Central memory CD8-positive, alpha-beta T cell (primary cell): Measurements from ENCODE around the gene GALNT12.
A peak's percentile ranks its signal among the peaks of the same experiment; 100 is the strongest.

ENCODE experiments used
- ATAC-seq: fragments of 150-1000 bp; cut with Tn5 transposase; replicated peaks from 2 replicates; pipeline ENCODE4 v1.10.0; 2022; ENCODE audit warnings: mild to moderate bottlenecking, moderate FRiP score, moderate number of reproducible peaks; ENCODE audit not compliant: poor library complexity, severe bottlenecking; ENCODE audit errors: extremely low read depth
- DNase-seq, 2 donors: peaks; one replicate each; pipeline ENCODE4 v3.0.0; 2021; ENCODE audit warnings: low spot score in 2 of 2
- H3K27ac Mint-ChIP-seq: one replicate; pipeline ENCODE4 v1.8.0; 2022; ENCODE audit warnings: low read depth, mild to moderate bottlenecking, moderate library complexity, mixed read lengths
- H3K27me3 Mint-ChIP-seq: one replicate; pipeline ENCODE4 v1.8.0; 2022; ENCODE audit warnings: mixed read lengths
- H3K36me3 Mint-ChIP-seq: one replicate; pipeline ENCODE4 v1.8.0; 2022; ENCODE audit warnings: mild to moderate bottlenecking, moderate library complexity, mixed read lengths; ENCODE audit not compliant: insufficient read depth
- H3K4me1 Mint-ChIP-seq: one replicate; pipeline ENCODE4 v1.8.0; 2022; ENCODE audit warnings: mixed read lengths
- H3K4me3 Mint-ChIP-seq: one replicate; pipeline ENCODE4 v1.8.0; 2022; ENCODE audit warnings: mild to moderate bottlenecking, moderate library complexity, mixed read lengths
- H3K9me3 Mint-ChIP-seq: one replicate; pipeline ENCODE4 v1.8.0; 2022; ENCODE audit warnings: mixed read lengths

The GALNT12 gene

DNA sequence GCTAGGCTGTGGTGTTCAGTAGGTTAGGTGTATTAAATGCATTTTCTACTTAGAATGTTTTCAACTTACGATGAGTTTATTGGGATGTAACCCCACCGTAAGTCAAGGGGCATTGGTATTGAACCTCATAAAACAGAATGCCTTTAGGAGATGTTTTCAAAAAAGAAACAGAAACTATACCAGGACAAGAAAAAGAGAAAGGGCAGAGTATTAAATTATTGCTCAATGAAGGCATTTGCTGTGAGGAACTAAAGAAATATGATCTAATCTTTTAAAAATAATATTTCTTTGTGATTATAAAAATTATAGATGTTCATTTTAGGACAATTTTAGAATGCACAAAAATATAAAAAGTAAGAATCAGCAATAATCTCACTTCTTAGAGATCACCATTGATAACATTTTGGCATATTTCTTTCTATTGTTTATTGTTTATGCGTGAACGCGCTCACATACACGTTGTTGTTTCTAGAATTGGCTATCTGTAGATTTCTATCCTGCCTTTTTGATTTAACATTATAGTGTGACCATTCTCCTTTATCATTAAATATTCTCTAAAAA lies 8.0 kb downstream of the GALNT12 start:
- Mint-ChIP-seq H3K27ac (no peak overlapping the region), H3K9me3 (no peaks in the 10 kb centered on the region), H3K27me3 (no peaks in the 10 kb centered on the region), H3K4me1 (no peaks in the 10 kb centered on the region), H3K36me3 (peaks cover 2% of the 10 kb centered on the region), H3K4me3 (no peak overlapping the region)
- ATAC-seq: no peak
- DNase-seq: no peak

DNA sequence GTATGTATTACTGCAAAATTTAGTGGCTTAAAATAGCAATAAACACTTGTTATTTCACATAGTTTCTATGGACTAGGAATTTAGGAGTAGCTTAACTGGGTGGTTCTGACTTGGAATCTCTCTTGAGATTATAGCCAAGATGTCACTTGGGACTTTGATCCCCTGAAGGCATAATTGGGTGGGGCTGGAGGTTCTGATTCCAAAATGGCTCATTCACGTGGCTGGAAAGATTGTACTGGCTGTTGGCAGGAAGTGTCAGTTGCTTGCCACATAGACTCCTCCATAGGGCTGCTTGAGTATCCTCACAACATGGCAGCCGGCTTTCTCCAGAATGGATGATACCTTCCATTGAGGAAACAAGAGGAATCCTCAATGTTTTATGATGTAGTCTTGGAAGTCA lies 11.3 kb downstream of the GALNT12 start:
- ATAC-seq: no peak
- H3K27me3 Mint-ChIP-seq: no peaks in the 10 kb centered on the region

DNA sequence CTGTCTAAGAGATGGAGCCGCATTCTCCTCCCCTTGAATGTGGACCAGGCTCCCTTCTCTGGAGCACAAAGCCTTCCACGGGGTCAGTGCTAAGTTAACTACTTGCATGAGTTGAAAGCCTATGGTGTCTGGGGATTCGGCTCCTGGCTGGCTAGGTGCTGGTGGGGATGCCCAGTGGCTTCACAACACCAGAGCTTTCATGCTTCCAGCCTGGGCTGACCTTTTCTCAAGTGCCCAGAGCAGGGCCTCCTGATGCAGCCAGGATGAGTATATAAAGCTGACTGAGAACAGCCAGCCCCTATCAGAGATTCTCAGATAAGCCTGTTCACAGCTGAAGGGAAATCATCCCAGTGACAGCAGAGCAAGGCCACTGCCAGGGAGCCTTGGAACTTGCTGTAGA lies 11.8 kb downstream of the GALNT12 start:
- no peaks in the 10 kb centered on the region for H3K36me3 Mint-ChIP-seq
- H3K27ac Mint-ChIP-seq: no peak overlapping the region
- H3K9me3 Mint-ChIP-seq: no peaks in the 10 kb centered on the region
- ATAC-seq (no peak), DNase-seq (no peak)
- H3K27me3 Mint-ChIP-seq: no peaks in the 10 kb centered on the region
- peaks cover 18% of the 10 kb centered on the region for H3K4me1 Mint-ChIP-seq
- no peak overlapping the region for H3K4me3 Mint-ChIP-seq

More for the DNA sequence above, 11.3 kb downstream of the GALNT12 start:
- Mint-ChIP-seq H3K27ac (no peak overlapping the region), H3K9me3 (no peaks in the 10 kb centered on the region), H3K36me3 (no peaks in the 10 kb centered on the region), H3K4me1 (peaks cover 18% of the 10 kb centered on the region), H3K4me3 (no peak overlapping the region)
- DNase-seq: no peak

DNA sequence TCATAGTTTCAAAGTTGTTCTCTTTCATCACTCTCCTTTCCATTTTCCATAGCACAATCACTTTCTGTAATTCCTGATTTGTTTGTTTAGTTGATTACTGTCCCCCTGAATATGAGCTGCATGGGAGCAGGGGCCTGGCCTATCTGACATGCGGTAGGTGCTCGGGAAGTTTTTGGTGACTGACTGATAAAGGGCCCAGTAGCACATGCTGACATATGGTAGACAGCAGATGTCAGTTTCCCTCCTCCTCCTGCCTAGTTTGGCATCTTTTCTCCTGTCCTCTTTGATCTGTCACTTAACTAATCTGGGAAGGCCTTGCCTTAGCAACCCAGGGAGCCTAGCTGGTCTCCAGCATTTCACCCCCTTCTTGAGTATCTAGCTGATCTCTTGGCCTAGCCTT lies 14.4 kb downstream of the GALNT12 start:
- Mint-ChIP-seq H3K4me3 (no peak overlapping the region), H3K9me3 (no peaks in the 10 kb centered on the region), H3K27me3 (no peaks in the 10 kb centered on the region), H3K27ac (no peak overlapping the region), H3K4me1 (peaks cover 18% of the 10 kb centered on the region), H3K36me3 (peaks cover 3% of the 10 kb centered on the region)
- DNase-seq (no peak), ATAC-seq (no peak)

DNA sequence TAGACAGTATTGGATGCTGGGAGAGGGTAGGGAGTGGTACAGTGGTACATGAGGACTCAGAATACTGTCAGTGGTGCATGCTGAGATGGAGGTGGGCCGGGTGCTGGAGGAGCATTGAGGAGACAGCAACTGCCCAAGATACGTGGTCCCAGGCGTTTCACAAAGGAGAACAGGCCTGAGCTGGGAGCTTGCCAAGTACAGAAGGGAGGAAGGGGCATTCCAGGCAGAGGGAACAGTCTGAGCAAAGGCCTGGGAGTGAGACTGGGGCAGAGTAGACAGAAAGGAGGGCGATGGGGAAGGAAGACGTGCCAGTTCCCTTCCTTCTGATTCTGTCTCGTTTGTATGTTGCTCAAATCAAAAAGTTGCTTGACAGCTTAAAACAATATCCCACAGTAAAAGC lies 15.2 kb downstream of the GALNT12 start:
- H3K4me3 Mint-ChIP-seq: no peak overlapping the region
- peaks cover 18% of the 10 kb centered on the region for H3K4me1 Mint-ChIP-seq
- ATAC-seq (no peak), DNase-seq (no peak)
- no peaks in the 10 kb centered on the region for H3K27me3 Mint-ChIP-seq
- H3K9me3 Mint-ChIP-seq: no peaks in the 10 kb centered on the region
- peaks cover 4% of the 10 kb centered on the region for H3K36me3 Mint-ChIP-seq
- peak overlapping the region; percentile 61 for H3K27ac Mint-ChIP-seq

DNA sequence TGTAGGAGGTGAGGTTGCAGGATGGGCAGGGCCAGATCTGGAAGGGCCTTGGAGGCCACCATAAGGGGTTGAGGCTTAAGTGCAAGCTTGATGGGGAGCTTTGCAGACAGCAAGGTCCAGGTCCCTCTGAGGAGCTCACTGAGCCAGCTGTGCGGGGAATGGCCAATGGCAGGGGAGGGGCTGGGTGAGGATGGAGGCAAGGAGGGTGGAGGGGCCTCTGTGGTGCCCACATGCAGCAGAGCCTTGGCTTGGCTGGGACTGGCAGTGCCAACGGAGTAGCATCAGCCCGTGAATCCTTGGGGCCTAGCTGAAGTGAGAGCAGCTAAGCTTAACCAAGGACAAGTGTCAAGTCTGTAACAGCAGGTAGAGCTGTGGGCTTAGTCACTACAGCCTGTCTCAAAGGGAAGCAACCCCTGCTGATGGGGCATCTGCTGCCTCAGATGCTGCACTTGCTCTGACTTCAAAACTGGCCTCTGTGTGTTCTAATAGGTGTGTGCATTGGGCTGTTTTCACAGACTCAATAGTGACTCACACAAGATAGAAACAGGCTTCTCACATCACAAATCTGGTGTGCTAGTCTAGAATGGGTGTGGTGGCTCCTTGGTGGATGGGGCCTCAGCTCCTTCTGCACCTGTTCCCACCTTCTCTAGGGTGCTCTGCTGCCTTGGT lies 16.3 kb downstream of the GALNT12 start:
- H3K4me1 Mint-ChIP-seq: peaks cover 18% of the 10 kb centered on the region
- no peak overlapping the region for H3K4me3 Mint-ChIP-seq
- ATAC-seq (no peak), DNase-seq (no peak)
- no peaks in the 10 kb centered on the region for H3K27me3 Mint-ChIP-seq
- H3K9me3 Mint-ChIP-seq: no peaks in the 10 kb centered on the region
- H3K27ac Mint-ChIP-seq: no peak overlapping the region
- H3K36me3 Mint-ChIP-seq: peaks cover 4% of the 10 kb centered on the region

DNA sequence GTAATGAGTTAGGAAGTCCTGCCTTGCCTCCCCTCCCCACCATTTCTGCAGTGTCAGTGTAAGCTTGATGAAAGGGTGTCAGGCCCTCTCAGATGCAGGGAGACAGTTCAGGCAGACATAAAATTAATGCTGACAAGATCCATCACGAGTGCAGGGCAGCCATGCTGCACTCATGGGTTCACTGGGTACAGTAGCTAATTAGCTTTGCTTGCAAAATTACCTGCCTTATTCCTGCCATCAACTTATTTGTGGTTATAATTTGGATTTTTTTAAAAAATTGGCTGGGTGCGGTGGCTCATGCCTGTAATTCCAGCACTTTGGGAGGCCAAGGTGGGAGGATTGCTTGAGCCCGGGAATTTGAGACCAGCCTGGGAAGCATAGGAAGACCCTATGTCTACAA lies 17.9 kb downstream of the GALNT12 start:
- ATAC-seq (no peak), DNase-seq (no peak)
- H3K9me3 Mint-ChIP-seq: no peaks in the 10 kb centered on the region
- no peaks in the 10 kb centered on the region for H3K27me3 Mint-ChIP-seq
- H3K4me3 Mint-ChIP-seq: no peak overlapping the region
- peaks cover 4% of the 10 kb centered on the region for H3K36me3 Mint-ChIP-seq
- peaks cover 18% of the 10 kb centered on the region for H3K4me1 Mint-ChIP-seq
- H3K27ac Mint-ChIP-seq: no peak overlapping the region

DNA sequence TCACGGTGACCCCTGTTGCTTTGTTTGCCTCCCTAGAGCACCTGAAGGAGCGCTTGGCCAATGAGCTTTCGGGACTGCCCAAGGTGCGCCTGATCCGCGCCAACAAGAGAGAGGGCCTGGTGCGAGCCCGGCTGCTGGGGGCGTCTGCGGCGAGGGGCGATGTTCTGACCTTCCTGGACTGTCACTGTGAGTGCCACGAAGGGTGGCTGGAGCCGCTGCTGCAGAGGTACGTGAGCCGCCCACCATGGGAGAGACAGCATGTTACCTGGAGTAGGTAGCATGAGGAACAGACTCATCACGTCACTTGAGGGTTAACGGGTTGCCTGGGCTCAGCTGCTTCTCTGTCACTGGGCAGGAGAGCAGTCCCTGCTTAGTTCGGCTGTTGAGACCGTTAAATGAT lies 19.2 kb downstream of the GALNT12 start:
- Mint-ChIP-seq H3K27me3 (no peaks in the 10 kb centered on the region), H3K4me1 (peaks cover 16% of the 10 kb centered on the region), H3K4me3 (no peak overlapping the region), H3K27ac (no peak overlapping the region), H3K36me3 (peaks cover 9% of the 10 kb centered on the region), H3K9me3 (no peaks in the 10 kb centered on the region)
- DNase-seq: no peak
- no peak for ATAC-seq

DNA sequence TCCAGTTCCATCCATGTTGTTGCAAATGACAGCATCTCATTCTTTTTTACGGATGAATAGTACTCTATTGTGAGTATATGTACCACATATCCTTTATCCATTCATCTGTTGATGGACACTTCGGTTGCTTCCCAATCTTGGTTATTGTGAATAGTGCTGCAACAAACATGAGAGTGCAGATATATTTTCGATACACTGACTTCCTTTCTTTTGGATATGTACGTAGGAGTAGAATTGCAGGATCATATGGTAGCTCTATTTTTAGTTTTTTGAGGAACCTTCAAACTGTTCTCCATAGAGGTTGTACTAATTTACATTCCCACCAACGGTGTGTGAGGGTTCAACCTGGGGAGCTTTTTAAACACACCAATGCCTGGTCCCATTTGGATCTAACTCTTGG lies 22.3 kb downstream of the GALNT12 start:
- Mint-ChIP-seq H3K27ac (no peak overlapping the region), H3K4me1 (no peaks in the 10 kb centered on the region), H3K4me3 (no peak overlapping the region), H3K36me3 (peaks cover 11% of the 10 kb centered on the region), H3K9me3 (no peaks in the 10 kb centered on the region), H3K27me3 (no peaks in the 10 kb centered on the region)
- ATAC-seq: no peak
- no peak for DNase-seq

DNA sequence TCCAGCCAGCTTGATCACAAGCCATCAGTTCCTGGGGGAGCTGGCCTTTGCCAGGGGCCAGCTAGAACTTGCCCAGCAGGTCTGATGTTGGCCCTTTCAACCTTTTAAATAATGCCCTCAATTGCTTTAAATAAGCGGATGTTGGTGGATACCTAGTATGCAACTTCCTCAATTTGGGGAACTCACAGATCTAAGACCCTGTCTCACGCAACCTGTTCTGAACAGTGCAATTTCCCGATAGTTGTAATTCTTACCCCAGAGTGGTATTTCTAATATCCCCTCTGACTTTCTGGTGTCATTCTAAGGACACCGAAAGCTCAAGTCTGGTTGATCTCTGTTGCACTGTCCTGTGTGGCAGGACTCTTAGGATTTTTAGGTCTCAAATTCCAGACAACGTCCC lies 23.1 kb downstream of the GALNT12 start:
- DNase-seq: no peak
- no peak overlapping the region for H3K27ac Mint-ChIP-seq

DNA sequence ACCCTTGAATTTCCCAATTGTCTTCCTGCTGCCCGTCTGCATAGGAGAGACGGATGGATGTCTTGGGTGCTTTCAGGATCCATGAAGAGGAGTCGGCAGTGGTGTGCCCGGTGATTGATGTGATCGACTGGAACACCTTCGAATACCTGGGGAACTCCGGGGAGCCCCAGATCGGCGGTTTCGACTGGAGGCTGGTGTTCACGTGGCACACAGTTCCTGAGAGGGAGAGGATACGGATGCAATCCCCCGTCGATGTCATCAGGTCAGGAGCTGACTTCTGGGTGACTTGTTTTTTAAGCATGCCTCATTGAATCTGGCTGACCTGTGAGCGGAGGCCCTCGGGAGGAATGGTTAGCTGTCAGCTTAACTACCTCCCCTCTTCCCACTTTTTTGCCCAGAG lies 24.2 kb downstream of the GALNT12 start:
- H3K27me3 Mint-ChIP-seq: no peaks in the 10 kb centered on the region
- no peaks in the 10 kb centered on the region for H3K9me3 Mint-ChIP-seq
- ATAC-seq (no peak), DNase-seq (no peak)
- H3K4me3 Mint-ChIP-seq: no peak overlapping the region
- H3K36me3 Mint-ChIP-seq: peaks cover 9% of the 10 kb centered on the region
- H3K27ac Mint-ChIP-seq: no peak overlapping the region
- no peaks in the 10 kb centered on the region for H3K4me1 Mint-ChIP-seq

More for the DNA sequence above, 23.1 kb downstream of the GALNT12 start:
- Mint-ChIP-seq H3K4me1 (no peaks in the 10 kb centered on the region), H3K4me3 (no peak overlapping the region), H3K9me3 (no peaks in the 10 kb centered on the region), H3K36me3 (peaks cover 11% of the 10 kb centered on the region), H3K27me3 (no peaks in the 10 kb centered on the region)
- no peak for ATAC-seq

DNA sequence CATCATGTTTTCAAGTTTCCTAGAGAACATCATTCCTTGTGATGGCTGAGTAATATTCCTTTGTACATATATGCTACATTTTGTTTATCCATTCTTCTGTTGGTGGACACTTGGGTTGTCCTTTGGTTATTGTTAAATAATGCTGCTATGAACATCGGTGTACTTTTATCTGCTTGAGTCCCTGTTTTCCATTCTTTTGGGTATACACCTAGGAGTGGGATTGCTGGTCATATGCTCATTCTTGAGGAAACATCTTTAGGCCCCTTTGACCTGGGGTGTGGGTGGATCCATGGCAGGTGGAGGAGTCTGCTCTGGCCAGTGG lies 25.3 kb downstream of the GALNT12 start:
- H3K36me3 Mint-ChIP-seq: peaks cover 6% of the 10 kb centered on the region
- H3K9me3 Mint-ChIP-seq: no peaks in the 10 kb centered on the region
- H3K27me3 Mint-ChIP-seq: no peaks in the 10 kb centered on the region
- no peak for ATAC-seq
- DNase-seq: no peak
- no peaks in the 10 kb centered on the region for H3K4me1 Mint-ChIP-seq
- H3K27ac Mint-ChIP-seq: peak overlapping the region; percentile 48
- H3K4me3 Mint-ChIP-seq: no peak overlapping the region

DNA sequence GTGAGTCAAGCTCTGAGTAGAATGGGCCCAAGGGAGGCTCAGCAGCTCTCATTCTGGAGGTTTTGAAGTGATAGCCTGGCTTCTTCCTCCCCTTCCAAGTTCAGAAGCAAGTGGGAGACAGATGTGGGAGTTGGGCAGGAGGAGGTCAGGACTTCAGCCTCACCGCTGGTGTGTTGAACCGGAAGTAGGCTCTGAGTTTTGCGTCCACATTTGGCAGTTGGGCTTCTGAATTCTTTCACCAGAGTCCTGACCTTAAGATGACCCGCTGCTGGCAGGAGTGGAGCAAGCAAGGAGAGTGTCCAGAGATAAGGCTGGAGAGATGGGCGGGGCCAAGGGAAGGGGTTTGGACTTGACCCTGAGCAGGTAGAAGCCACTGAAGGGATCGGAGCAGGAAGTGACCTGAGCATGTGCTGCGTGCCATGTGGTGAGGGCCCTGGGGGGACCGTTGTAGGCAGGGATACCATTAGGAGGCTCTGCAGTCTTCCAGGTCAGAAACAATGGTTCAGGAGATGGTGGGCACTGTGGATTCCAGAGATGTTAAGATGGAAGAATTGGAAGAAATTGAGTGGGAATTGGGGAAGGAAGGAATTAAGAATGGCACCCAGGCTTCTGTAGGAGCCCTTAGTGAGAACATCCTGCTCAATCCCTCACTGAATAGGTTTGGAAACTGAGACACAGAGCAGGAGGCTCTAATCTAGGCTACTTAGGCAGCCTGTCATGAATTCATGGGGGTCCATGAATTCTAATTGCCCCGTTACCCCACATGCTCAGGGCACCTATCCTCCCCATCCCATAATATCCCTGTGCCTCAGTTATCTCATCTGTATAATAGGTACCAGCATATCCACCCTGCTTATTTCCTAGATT lies 25.9 kb downstream of the GALNT12 start:
- ATAC-seq (no peak), DNase-seq (no peak)
- peaks cover 6% of the 10 kb centered on the region for H3K36me3 Mint-ChIP-seq
- no peak overlapping the region for H3K4me3 Mint-ChIP-seq
- H3K27ac Mint-ChIP-seq: peak overlapping the region; percentile 48
- H3K4me1 Mint-ChIP-seq: no peaks in the 10 kb centered on the region
- H3K27me3 Mint-ChIP-seq: no peaks in the 10 kb centered on the region
- H3K9me3 Mint-ChIP-seq: no peaks in the 10 kb centered on the region
